HG03571 (cell line): ENCODE data around the gene MYH1.
"Not testable (repeated sequence)": the region's sequence is repeated elsewhere in the genome, so short reads cannot be mapped to it uniquely, and the experiment has no call there.

Experiments used
- ATAC-seq: cut with Tn5 transposase; IDR thresholded peaks from one replicate; pipeline ENCODE4 v1.9.1; 2021; ENCODE audit not compliant: unreplicated experiment

Gene MYH1

GRCh38 chr17:10518271-10519037, at the start of gene MYH1:
Gene MYH1, minus strand, starts transcription at chr17:10518542. Its CDS starts 1,900 bp downstream, at chr17:10516642.
- ATAC-seq, result no peak

DNA sequence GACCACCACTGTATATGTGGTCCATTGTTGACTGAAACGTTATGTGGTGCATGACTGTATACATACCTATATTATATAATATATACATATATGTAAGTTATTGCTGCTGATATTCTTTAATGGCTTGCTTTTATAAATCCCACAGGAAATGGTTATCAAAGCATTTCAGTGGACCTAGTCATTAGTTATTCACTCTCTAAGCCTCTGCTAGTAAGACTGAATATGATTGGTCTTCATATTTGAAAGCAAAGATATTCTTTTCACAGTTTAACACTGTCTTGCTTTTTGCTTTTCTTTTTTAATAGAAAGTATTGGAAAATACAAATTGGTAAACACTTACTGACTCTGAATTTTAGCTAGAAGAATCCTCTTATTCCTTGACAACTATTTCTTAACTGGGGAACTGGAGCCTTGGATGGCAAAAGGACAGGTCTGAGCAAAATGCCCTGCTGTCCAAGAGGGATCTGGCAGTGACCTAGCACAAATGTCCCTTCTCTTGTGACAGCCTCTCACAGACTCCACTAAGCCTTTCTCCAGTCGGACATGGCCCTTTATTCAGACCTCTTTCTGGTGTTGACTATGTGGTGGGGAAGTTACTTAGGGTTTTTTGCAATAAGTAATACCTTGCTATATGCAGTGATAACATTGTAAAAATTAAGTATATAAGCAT, 45.8 kb upstream of the MYH1 start:
- no peak for ATAC-seq

DNA sequence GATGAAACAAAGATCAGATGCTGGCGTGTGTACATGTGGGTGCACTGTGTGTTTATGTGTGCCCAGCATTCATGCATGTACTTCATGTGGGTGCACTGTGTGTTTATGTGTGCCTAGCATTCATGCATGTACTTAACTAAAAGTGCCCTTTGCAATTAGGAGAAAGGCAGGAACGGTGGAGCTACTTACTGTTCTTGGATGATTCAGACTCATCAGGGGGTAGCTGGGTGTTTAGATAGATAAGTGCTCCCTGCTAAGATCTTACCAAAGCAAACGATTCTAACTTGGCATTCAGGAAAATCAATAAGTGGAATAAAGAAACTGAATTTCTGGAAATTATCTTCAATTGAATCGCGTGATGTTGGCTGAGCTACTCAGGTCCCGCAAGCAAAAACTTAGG, 39.7 kb upstream of the MYH1 start:
- no peak for ATAC-seq

GRCh38 chr17:10557422-10557821, 39.1 kb upstream of the MYH1 start:
- no peak for ATAC-seq

GRCh38 chr17:10556301-10557005, 38.1 kb upstream of the MYH1 start:
- ATAC-seq, result no peak

- ATAC-seq, result no peak
These were observed 31.7 kb upstream of the MYH1 start for GRCh38 chr17:10550014-10550413.

DNA sequence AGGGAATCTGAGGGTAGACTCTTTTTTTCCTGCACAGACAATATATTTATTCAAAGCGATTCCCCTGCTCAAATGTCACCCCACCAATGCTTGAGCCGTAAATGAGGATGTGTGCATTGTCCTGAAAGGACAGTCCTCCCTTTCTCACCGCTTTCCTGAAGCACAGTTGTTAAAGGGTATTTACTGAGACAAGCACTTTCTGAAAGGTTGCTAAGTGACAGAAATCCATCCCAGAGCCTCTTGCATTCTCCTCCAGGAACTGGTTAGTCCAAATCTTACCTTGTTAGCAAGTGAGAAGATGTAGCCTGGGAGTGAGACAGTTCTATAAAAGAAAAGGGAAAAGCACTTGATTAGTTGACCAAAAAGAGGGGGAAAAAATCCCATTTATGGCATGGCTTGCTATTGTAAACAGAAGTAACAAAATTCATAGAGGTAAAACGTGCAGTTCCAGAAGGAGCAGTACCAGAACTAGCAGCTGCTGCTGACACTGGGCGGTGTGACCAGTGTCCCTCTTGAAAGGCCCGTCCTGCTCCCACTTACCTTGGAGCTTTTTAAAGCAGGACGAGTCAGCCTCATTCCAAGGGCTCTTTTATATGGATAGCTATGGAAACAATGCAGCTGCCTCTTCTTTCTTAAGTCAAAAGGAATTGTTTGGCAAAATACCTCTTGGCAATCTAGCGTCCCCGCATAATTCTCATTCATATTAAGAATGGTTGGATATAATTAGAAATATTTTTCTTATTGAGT, 30.9 kb upstream of the MYH1 start, which contains the start of gene MYH2:
MYH2 (minus strand) TSS at position 563 of the 747 bp plus-strand sequence. CDS start 1,738 bp downstream, outside the sequence.
- ATAC-seq, result no peak

GRCh38 chr17:10547351-10547750, 29.0 kb upstream of the MYH1 start:
- no peak for ATAC-seq

DNA sequence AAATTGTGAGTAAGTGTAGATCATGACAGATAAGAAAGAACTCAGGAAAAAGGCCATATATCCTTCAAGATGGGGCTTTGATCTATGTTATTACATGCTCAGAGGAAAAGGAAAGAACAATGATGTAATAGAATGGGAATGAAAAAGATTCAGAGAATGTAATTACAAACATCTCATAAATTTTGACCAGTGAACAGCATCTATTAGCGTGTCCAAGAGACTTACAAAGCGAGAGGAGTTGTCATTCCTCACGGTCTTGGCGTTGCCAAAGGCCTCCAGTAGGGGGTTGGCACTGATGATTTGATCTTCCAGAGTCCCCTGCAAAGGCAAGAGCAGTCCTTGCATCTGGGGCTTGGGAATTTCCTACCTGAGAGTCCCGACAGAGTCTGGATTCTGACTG, 25.1 kb upstream of the MYH1 start:
- ATAC-seq, result not testable (repeated sequence)

DNA sequence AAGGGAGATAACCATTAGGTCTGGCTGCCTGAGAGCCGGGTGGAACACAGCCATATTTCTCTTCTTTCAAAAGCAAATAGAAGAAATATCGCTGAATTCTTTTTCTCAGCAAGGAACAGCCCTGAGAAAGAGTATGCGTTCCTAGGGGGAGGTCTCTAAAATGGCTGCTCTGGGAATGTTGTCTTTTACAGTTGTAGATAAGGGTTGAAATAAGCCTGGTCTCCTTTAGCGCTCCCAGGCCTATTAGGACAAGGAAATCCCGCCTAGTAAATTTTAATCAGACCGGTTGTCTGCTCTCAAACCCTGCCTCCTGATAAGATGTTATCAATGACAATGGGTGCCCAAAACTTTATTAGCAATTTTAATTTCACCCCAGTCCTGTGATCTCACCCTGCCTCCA, 22.8 kb upstream of the MYH1 start:
- ATAC-seq, result not testable (repeated sequence)

- no peak for ATAC-seq
These were observed 13.7 kb upstream of the MYH1 start for GRCh38 chr17:10532026-10532425.

GRCh38 chr17:10527419-10527818, 9.1 kb upstream of the MYH1 start:
- ATAC-seq, result no peak

DNA sequence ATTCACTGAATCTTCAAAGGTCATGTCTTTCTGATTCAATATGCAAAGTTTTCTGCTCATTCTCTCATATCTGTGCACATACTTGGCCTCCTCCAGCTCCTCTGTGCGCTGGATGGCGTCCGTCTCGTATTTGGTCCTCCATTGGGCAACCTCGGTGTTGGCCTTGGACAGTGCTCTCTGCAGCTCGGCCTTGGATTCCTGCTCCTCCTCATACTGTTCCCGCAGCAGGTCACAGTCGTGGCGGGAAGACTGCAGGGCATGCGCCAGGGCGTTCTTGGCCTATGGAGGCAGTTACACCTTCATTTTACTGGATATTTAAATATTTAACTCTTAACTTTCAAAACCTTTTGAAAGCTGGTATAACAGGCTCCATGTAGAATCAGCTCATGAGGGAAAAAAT, 8.2 kb upstream of the MYH1 start:
- no peak for ATAC-seq

- ATAC-seq, result no peak
These were observed 4.7 kb upstream of the MYH1 start for GRCh38 chr17:10523064-10523463.

GRCh38 chr17:10521949-10522348, 3.6 kb upstream of the MYH1 start:
- ATAC-seq, result no peak

DNA sequence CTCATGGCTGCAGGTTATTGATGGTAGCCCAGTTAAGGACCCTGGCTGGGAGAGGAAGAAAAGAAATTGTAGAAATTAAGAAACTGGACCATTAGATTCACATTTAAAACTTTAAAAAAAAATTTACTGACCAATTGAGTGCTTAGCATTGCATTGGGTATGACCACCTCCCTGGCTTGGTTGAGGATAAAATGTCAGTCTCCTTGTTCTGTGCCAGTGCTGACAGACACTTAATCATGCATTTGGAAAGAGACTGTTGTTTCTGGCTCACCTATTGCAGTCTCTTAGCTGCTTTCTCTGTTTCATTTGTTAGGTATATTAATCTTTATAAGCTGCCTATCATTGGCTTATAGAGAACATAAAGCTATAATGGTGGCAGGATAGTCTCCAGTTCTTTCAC, 1.7 kb downstream of the MYH1 start:
- ATAC-seq, result no peak

GRCh38 chr17:10516065-10516464, 2.3 kb downstream of the MYH1 start:
- no peak for ATAC-seq

DNA sequence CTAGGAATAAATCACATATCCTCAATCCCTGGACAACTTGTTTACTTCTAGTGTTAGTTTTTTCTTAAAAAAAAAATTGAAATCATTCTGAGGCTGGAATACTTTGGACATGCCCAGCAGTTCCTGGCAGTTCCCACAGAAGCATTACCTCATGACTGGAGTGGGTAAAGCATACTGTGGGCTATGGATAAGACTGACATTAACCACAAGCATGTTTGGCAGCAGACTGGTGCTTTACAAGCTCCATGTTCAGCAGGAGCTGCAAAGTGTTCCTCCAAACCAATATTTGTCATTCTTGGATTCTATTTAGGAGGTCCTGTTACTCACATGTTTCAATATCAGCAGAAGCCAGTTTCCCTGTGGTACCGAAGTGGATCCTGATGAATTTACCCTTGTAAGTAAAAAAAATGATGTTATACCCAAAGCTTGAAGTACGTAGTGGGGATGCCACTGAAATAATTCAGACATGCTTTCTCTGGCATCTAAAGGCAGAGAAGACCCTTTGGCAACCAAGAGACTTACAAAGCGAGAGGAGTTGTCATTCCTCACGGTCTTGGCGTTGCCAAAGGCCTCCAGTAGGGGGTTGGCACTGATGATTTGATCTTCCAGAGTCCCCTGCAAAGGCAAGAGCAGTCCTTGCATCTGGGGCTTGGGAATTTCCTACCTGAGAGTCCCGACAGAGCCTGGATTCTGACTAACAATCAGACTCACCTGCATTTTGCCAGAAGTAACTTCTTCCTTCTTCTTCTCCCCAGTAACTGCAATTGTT, 4.9 kb downstream of the MYH1 start:
- no peak for ATAC-seq

DNA sequence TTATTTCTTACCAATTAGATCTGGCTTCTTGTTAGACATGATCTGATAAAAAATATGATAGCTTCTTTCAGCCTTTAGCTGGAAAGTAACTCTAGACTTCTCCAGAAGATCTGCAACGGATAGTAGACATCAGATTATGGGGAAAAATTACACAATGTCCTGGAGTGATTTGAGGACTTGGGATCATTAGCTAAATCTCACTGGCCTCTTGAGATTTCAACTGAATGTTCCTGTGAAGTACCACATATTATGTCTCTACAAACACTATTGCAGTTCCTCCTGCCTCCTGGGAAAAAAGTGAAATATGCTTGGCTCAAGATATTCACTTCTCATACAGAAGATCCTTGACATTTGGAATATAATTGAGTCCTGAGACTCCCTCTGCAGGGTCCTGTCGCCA, 5.5 kb downstream of the MYH1 start:
- ATAC-seq, result no peak

DNA sequence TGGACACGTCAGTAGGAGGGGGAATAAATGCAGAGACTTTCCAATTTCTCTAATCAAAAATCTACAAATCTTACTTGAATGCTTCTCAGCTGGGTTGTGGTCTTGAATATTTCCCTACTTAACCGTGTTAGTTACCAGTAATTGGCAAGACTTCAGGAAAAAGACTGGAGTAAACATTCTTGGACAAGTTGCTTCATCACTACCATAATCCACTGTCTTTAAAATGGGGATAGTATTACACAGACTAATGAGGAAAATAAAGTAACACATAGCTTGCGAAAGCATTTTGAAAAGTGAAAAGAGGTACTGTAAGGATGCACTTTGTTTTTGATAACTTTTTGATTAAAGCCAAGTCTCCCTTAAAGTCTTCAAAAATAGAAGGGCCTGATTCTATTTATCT, 18.4 kb downstream of the MYH1 start:
- no peak for ATAC-seq
